Measurements from ENCODE around the gene RAD51B.
"Not testable (repeated sequence)": the region's sequence is repeated elsewhere in the genome, so short reads cannot be mapped to it uniquely, and the experiment has no call there.

Gene RAD51B

DNA sequence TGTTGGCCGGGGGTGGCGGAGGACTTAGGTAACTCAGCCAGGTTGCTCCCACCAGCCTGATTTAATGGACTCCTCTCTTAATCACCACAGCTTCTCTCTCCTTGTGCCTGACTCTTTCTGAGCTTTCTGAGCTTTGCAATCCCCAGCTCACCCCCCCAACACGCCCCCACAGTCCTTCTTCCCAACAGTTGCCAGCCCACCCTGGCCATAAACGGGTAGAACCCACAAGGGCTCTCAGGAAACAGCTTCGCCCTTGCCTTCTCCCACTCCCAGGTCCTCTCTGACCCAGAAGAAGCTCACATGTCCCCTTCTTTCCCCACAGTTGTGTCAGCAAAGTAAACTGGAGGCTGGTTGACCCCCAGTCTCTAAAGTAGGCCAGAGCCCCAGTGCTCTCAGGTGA lies 940.4 kb downstream of the RAD51B start:
- H3K27ac ChIP-seq, result no peak overlapping the region
- TF ChIP-seq ZFX (IDR thresholded peaks at IDR 0.05), result no peak
- TF ChIP-seq, protein P1, sequence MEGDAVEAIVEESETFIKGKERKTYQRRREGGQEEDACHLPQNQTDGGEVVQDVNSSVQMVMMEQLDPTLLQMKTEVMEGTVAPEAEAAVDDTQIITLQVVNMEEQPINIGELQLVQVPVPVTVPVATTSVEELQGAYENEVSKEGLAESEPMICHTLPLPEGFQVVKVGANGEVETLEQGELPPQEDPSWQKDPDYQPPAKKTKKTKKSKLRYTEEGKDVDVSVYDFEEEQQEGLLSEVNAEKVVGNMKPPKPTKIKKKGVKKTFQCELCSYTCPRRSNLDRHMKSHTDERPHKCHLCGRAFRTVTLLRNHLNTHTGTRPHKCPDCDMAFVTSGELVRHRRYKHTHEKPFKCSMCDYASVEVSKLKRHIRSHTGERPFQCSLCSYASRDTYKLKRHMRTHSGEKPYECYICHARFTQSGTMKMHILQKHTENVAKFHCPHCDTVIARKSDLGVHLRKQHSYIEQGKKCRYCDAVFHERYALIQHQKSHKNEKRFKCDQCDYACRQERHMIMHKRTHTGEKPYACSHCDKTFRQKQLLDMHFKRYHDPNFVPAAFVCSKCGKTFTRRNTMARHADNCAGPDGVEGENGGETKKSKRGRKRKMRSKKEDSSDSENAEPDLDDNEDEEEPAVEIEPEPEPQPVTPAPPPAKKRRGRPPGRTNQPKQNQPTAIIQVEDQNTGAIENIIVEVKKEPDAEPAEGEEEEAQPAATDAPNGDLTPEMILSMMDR (conservative IDR thresholded peaks at IDR 0.05), result no peak

DNA sequence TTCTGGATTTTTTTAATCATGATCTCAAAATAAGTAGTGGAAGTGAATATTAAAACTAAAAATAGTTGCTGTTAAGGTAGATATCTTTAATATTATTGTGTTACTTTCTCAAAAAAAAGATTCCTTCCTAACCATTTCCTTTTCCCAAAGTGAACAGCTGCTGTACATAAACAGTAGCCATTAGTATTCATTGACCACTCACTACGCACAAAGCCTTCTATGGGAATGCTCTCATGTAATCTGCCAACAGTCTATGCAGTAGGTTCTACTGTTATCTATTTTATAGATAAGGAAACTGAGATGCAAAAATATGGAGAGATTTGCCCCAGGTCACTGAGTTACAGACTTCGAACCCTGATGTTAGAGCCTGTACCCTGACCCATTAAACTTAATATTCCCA lies 941.2 kb downstream of the RAD51B start:
- no peak overlapping the region for H3K27ac ChIP-seq
- TF ChIP-seq ZFX (IDR thresholded peaks at IDR 0.05), result no peak
- TF ChIP-seq, protein P1 (conservative IDR thresholded peaks at IDR 0.05), result no peak

DNA sequence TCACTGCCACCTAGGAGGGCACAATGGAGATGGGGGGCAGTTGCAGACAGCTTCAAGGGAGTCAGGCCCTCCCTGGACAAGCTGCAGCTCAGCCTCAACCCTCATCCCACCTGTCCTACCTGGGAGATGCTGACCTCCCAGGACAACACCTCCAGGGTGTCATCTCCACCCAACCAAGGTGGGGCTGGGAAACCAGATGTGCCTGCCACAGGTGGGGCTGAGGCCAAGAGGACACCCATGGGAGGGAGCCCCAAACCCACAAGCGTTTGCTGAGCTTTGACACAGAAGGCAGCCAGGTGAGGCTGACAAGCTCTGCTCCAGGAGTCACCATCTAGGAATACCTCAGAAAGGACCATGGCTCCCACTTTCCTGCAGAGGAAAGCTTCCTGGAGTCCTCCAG lies 941.8 kb downstream of the RAD51B start:
- H3K27ac ChIP-seq, result no peak overlapping the region
- no peak for TF ChIP-seq ZFX (IDR thresholded peaks at IDR 0.05)
- TF ChIP-seq, protein P1 (conservative IDR thresholded peaks at IDR 0.05), result no peak

DNA sequence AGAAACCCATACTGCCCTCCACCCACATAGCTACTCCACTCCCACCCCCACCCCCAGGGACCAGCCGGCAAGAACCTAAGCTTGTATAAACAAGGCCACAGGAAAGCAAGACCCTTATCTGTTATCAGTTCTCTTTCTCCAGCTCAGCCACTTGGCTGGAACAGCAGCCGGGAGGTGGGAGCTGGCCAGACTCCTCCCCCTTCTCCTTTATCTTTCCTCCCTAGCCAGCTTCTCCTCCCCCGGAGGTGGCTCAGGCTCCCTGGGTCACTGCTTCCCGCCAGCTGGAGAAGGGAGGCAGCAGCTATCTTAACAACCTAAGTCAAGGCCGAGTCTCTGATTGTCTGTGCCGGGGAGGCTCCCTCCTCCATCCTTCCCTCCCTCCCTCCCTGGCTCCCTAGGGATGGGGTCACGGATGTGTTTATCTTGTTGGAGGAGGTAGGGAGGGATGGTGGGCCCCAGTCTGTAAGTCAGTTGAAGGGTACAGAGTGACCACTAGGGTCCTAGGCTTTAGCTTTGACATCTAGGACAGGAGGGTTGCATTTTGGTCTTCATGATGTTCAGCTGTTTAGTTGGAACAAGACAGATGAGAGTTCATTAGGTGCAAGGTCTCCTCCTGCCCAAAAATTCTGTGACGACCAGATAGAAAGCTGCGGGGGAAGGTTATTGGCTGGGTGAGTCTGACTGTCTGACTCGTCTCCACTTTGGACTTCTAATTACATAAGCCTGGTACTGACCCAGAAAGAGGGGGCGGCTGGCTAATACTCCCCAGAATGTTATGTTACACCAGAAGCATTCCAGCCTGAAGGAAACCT lies 943.6 kb downstream of the RAD51B start:
- H3K27ac ChIP-seq, result no peak overlapping the region
- TF ChIP-seq, protein P1 (conservative IDR thresholded peaks at IDR 0.05), result no peak
- no peak for TF ChIP-seq ZFX (IDR thresholded peaks at IDR 0.05)

DNA sequence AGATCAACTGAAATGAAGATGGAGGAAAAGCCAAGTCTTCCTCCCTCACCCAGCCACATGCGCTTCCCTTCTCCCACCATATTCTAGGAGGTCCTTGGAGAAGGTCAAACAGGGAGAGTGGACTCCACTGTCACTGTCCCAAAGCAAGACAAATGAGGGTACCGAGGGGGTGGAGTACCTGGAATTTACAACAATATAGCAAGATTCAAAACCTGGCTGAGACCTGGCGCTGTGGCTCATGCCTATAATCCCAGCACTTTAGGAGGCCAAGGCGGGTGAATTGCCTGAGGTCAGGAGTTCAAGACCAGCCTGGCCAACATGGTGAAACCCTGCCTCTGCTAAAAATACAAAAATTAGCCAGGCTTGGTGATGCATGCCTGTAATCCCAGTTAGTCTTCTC lies 944.3 kb downstream of the RAD51B start:
- H3K27ac ChIP-seq, result not testable (repeated sequence)

DNA sequence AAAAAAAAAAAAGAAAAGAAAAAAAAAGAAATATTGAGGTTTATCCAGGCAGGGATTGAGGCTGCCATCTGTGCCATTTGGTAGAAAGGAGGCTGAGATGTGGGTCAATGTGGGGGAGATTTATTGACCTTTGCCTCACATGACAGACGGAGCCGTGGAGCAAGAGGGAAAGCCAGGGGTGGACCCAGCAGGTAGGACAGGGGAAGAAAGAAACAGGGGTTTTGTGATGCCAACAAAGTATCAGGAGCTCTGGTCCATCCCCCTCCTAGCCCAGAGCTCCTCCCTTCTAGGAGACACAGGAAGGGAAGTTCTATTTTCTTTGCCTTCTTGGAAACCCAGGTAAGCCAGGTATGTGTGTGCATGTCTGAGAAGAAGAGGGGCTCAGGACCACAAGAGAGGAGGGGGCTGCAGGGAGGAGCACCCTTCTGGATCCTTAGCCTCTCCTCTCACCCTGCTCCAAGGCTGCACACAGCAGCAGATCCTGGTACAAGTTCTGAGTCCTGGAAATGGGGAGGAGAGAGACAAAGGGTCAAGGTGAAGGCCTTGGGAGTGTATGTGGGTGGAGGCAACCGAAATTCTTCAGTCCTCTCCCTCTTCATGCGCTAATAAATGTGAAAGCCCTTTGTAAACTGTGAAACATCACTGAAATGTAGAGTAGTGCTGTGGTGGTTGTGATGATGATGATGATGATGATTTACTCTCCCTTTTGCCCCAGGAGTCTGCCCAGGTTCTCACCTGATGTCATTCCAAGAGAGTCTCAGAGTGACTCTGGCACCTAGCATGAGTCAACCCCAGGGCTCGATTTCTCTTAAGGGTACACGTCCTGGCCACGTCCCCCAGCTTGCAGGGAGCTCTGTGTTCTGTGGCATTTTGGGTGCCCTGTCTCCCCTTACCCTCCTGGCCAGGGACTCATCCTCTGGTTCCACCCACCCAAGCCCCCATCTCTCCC lies 947.0 kb downstream of the RAD51B start:
- TF ChIP-seq ZFX (IDR thresholded peaks at IDR 0.05), result no peak
- TF ChIP-seq, protein P1 (conservative IDR thresholded peaks at IDR 0.05), result no peak
- no peak overlapping the region for H3K27ac ChIP-seq

DNA sequence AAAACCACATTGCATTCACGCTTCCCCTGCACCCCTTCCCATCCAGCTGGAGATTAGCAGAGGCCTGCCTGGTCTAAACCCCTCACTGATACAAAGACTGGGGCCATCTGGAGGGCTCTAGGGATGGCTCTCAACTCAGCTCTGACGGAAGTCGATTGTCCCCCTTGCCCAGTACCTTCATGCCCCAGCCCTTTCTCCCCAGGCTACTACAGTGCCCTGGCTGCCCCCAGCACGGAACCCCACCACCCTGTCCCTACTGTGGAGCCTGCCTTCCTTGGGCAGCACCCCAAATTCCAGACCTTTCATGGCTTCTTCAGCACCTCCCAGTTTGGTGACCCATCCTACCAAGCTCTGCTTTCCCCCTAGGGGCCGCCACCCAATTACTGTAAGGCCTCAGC lies 947.7 kb downstream of the RAD51B start:
- no peak for TF ChIP-seq ZFX (IDR thresholded peaks at IDR 0.05)
- TF ChIP-seq, protein P1 (conservative IDR thresholded peaks at IDR 0.05), result no peak
- H3K27ac ChIP-seq, result no peak overlapping the region

Measured in C4-2B (cell line).